Measurements from ENCODE around the gene FBXO17. TPM values are rescaled to one million over a fixed set of nuclear protein-coding genes. Genes with fewer than 3 reads are reported as not detected.
"Not testable (repeated sequence)": the region's sequence is repeated elsewhere in the genome, so short reads cannot be mapped to it uniquely, and the experiment has no call there.

FBXO17 gene
- total and polyA plus RNA-seq, 12 donors = 4.1 to 18.7 (median 9.4) TPM

DNA sequence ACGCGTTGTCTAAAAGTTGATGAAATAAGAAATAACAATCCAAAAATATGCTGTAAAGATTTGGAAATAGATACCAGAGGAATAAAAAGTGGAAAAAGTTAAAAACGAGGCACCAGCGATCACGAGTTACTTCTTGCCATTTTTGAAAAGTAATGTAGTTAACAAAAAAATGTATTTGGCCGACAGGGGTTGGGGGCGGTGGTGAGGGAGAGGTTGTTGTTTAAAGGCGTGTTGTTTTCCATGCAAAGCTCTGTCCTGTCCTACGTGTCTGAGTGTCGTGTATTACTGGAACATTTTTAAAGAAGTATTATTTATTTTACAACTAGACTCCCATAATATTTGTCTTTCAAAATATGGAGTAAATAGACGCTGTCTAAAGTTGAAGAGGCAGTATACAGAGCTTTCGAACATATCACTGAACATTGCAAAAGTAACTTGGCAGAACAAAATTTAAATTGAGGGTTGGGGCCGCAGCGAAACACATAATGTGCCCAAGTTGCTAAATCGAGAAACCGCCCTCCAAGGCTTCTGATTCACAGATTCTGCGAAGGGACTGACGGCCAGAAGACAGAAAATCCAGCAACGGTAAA, 823 bp downstream of the FBXO17 start:
- TF ChIP-seq, protein P1, sequence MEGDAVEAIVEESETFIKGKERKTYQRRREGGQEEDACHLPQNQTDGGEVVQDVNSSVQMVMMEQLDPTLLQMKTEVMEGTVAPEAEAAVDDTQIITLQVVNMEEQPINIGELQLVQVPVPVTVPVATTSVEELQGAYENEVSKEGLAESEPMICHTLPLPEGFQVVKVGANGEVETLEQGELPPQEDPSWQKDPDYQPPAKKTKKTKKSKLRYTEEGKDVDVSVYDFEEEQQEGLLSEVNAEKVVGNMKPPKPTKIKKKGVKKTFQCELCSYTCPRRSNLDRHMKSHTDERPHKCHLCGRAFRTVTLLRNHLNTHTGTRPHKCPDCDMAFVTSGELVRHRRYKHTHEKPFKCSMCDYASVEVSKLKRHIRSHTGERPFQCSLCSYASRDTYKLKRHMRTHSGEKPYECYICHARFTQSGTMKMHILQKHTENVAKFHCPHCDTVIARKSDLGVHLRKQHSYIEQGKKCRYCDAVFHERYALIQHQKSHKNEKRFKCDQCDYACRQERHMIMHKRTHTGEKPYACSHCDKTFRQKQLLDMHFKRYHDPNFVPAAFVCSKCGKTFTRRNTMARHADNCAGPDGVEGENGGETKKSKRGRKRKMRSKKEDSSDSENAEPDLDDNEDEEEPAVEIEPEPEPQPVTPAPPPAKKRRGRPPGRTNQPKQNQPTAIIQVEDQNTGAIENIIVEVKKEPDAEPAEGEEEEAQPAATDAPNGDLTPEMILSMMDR (IDR thresholded peaks at IDR 0.05) = no peak
- no peak for TF ChIP-seq POLR2A (IDR thresholded peaks at IDR 0.05)
- H3K9me3 ChIP-seq (replicated peaks in 1 of 3) = no peaks in the 10 kb centered on the region
- peak overlapping the region in 4 of 5 donors; percentile 4 to 81 (median 46) for H3K27ac ChIP-seq
- peaks cover 4% of the 10 kb centered on the region for H3K27me3 ChIP-seq
- no peaks in the 10 kb centered on the region for H3K36me3 ChIP-seq (replicated peaks in 1 of 2)
- H3K4me3 ChIP-seq = peak overlapping the region in 1 of 4 donors; percentile 67
- DNase-seq = no peak
- H3K4me1 ChIP-seq (replicated peaks in 1 of 2) = peaks cover 0 to 21% of the 10 kb centered on the region in 2 donors
- intact Hi-C loops (cut with DNase I) = no loop called here
- 31 to 32% (median 31%) methylated on average over 18 to 19 of the region's 19 CpGs for WGBS, 4 donors

DNA sequence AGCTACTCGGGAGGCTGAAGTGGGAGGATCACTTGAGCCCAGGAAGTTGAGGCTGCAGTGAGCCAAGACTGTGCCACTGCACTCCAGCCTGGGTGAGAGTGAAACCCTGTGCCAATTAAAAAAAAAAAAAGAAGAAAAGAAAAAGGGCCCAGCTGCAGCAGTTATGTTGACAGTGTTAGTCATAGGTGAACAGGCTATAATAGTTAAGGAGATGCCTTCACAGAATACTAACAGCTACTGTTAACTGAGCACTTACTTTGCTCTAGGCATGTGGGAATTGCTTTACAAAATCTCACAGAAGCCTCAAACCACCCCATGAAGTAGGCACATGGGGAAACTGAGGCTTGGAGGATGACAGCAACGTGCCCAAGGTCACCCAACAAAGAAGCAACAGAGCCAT, 3.9 kb downstream of the FBXO17 start:
- H3K9me3 ChIP-seq (replicated peaks in 1 of 3) = no peaks in the 10 kb centered on the region
- H3K4me3 ChIP-seq = no peak overlapping the region
- DNase-seq = no peak
- peaks cover 0 to 21% of the 10 kb centered on the region in 2 donors for H3K4me1 ChIP-seq (replicated peaks in 1 of 2)
- TF ChIP-seq POLR2A (IDR thresholded peaks at IDR 0.05) = no peak
- TF ChIP-seq, protein P1 (IDR thresholded peaks at IDR 0.05) = no peak
- H3K27me3 ChIP-seq = peaks cover 3% of the 10 kb centered on the region
- no peaks in the 10 kb centered on the region for H3K36me3 ChIP-seq (replicated peaks in 1 of 2)
- intact Hi-C loops (cut with DNase I) = no loop called here
- 83 to 88% (median 87%) methylated on average over 2 of the region's 2 CpGs for WGBS, 4 donors
- H3K27ac ChIP-seq = no peak overlapping the region

DNA sequence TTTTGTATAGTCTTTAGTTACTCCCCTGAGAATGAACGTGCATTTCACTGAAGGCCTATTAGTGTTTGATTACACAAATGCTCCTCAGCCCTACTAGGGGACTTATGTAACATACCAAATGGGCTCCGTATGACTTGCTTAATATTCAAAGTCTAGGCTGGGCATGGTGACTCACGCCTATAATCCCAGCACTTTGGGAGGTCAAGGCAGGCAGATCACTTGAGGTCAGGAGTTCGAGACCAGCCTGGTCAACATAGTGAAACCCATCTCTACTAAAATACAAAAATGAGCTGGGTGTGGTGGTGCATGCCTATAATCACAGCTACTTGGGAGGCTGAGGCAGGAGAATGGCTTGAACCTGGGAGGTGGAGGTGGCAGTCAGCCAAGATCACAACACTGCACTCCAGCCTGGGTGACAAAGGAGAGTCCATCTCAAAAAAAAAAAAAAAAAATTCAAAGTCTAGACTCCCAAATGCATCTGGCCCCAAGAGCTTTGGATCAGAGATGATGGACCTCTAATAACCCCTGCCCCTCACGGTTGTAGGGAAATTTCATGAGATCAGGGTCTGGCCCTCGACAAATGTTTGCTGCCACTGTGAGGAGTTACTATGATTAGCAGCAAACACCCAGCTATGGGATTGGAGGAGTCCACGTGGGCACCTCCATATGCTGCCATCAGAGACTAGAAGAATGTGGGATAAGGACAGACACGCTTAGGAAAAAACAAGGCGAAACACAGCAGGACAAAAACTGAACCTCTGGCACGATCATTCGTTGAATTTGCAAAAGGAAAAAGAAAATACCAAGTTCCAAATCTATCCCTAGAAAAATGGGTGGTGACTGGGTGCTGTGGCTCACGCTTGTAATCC, 4.6 kb downstream of the FBXO17 start:
- H3K27ac ChIP-seq = no peak overlapping the region
- DNase-seq = no peak
- no peaks in the 10 kb centered on the region for H3K9me3 ChIP-seq (replicated peaks in 1 of 3)
- TF ChIP-seq, protein P1 (IDR thresholded peaks at IDR 0.05) = no peak
- no peak for TF ChIP-seq POLR2A (IDR thresholded peaks at IDR 0.05)
- H3K36me3 ChIP-seq (replicated peaks in 1 of 2) = no peaks in the 10 kb centered on the region
- intact Hi-C loops (cut with DNase I) = no loop called here
- H3K4me3 ChIP-seq = no peak overlapping the region
- peaks cover 0 to 13% of the 10 kb centered on the region in 2 donors for H3K4me1 ChIP-seq (replicated peaks in 1 of 2)
- 75 to 88% (median 79%) methylated on average over 8 to 12 of the region's 12 CpGs for WGBS, 4 donors
- no peaks in the 10 kb centered on the region for H3K27me3 ChIP-seq

DNA sequence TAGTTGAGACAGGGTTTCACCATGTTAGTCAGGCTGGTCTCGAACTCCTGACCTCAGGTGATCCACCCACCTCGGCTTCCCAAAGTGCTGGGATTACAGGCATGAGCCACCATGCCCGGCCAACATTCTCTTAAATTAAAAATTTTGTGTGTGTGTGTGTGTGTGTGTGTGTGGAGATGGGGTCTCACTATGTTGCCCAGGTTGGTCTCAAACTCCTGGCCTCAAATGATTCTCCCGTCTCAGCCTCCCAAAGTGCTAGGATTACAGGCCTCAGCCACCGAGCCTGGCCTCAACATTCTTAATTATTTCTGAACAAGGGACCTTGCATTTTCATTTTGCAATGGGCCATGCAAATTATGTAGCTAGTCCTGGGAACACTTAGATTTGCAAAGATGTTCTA, 9.4 kb downstream of the FBXO17 start:
- H3K9me3 ChIP-seq (replicated peaks in 1 of 3); H3K36me3 ChIP-seq (replicated peaks in 1 of 2); H3K27me3 ChIP-seq; intact Hi-C loops (cut with DNase I); H3K27ac ChIP-seq; DNase-seq; H3K4me3 ChIP-seq; H3K4me1 ChIP-seq (replicated peaks in 1 of 2): not testable (repeated sequence)
- 91 to 97% (median 93%) methylated on average over 5 of the region's 5 CpGs for WGBS, 4 donors

All from adrenal gland (tissue), 12 donors.